ENCODE results near the gene NHSL2.

The NHSL2 gene

GRCh38 chrX:71989768-71990426 lies 79.3 kb downstream of the NHSL2 start:
- no peak for DNase-seq (ENCODE audit: low read depth in 1 of 2, low spot score in 1 of 2)

- DNase-seq (ENCODE audit: low read depth in 1 of 2, low spot score in 1 of 2): no peak
Observed at GRCh38 chrX:71990518-71990917, 79.9 kb downstream of the NHSL2 start.

GRCh38 chrX:71991164-71991563 lies 80.5 kb downstream of the NHSL2 start:
- DNase-seq (ENCODE audit: low read depth in 1 of 2, low spot score in 1 of 2): no peak

GRCh38 chrX:71992711-71993110 lies 82.1 kb downstream of the NHSL2 start:
- DNase-seq (ENCODE audit: low read depth in 1 of 2, low spot score in 1 of 2): peak in 1 of 2 donors; percentile 3

- no peak for DNase-seq (ENCODE audit: low read depth in 1 of 2, low spot score in 1 of 2)
Observed at GRCh38 chrX:71993371-71993770, 82.7 kb downstream of the NHSL2 start.

DNA sequence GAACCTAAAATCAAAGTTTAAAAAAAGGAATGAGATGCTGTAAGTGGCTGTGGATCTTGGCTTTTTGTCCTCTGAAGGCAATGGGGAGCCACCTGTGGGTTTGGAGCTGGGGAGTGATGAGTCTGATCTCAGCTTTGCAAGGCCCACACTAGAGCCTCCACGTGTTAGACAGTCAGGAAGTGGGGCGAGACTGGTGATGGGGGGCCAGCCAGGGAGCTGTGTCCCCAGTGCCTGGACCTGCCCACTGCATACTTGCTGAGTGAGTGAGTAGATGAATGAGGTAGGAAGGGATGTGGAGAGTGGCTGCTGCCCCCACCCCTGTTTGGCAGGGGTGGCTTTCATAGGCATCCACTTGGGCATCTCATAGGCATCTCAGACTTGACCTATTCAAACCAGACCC lies 84.0 kb downstream of the NHSL2 start:
- DNase-seq (ENCODE audit: low read depth in 1 of 2, low spot score in 1 of 2): no peak

DNA sequence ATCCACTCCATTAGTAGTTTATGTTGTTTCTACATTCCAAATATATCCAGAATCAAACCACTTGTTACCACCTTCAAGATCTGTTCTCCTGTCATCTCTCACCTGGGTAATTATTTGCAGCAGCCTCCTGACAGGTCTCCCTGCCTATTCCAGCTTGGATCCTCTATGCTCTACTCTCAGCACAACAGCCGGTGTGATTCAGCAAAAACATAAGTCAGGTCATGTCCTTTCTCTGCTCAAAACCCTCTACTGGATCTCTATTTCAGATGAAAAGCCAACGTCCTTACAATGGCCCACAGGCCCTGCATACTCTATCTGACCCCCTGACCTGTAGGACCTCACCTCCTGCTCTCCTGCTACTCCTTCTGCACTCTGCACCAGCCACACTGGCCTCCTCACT lies 84.5 kb downstream of the NHSL2 start:
- DNase-seq (ENCODE audit: low read depth in 1 of 2, low spot score in 1 of 2): no peak

DNA sequence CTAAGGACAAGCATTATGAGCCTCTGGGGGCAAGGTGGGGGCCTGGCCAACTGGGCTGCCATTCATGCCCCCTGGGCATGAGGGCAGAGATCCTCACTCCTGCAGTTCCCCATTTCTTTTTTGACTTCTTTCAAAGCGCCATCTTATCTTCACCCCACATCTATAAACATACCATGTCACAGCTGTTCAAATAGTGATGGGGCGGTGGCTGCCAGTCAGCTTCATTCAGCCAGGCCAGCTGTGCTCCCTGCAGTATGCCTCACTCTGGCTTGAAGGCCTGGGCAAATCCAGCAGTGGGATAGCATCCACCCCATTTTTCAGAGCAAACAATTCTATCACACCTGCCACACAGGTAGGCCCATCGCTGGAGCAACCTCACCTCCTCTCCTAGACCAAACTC lies 85.5 kb downstream of the NHSL2 start:
- DNase-seq (ENCODE audit: low read depth in 1 of 2, low spot score in 1 of 2): no peak

- DNase-seq (ENCODE audit: low read depth in 1 of 2, low spot score in 1 of 2): no peak
Observed at GRCh38 chrX:71996826-71997225, 86.2 kb downstream of the NHSL2 start.

DNA sequence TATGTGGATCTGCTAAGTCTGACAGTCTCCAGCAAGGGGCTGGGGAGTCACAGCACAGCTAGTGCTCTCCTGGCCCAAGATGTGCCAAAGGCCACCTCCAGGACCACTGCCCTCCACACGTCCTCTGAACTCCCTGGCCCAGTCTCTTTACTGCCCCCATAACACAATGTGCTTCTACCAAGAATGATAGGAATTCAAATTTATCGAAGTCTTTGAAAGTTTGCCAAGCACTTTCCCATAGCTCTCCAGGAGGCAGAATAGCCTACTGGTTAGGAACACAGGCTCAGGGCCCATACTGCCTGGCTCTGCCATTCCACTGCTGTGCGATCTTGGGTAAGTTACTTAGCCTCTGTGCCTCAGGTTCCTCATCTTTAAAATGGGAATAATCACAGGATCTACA lies 86.7 kb downstream of the NHSL2 start:
- no peak for DNase-seq (ENCODE audit: low read depth in 1 of 2, low spot score in 1 of 2)

- no peak for DNase-seq (ENCODE audit: low read depth in 1 of 2, low spot score in 1 of 2)
Observed at GRCh38 chrX:71998836-71999509, 88.3 kb downstream of the NHSL2 start.

GRCh38 chrX:71999535-71999934 lies 88.9 kb downstream of the NHSL2 start:
- DNase-seq (ENCODE audit: low read depth in 1 of 2, low spot score in 1 of 2): no peak

GRCh38 chrX:72001471-72001870 lies 90.8 kb downstream of the NHSL2 start:
- DNase-seq (ENCODE audit: low read depth in 1 of 2, low spot score in 1 of 2): no peak

DNA sequence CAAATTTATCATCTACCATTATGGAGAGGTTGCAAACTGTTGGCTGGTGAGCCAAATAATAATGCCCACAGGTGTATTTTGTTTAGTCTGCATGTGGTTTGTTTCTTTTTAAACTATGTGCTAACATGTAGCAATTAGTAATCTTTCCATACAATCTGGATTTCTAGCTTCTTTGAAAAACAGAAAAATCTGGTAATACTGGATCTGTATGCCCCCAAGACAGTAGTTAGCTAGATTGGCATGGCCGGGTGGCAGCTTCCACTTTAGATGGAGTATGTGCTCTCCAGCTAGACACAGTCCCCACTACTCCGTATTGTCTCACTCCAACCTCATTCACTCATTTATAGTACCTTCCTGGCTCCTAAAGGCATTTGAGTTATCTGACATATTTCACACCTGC lies 91.3 kb downstream of the NHSL2 start:
- no peak for DNase-seq (ENCODE audit: low read depth in 1 of 2, low spot score in 1 of 2)

- no peak for DNase-seq (ENCODE audit: low read depth in 1 of 2, low spot score in 1 of 2)
Observed at GRCh38 chrX:72002875-72003274, 92.2 kb downstream of the NHSL2 start.

DNA sequence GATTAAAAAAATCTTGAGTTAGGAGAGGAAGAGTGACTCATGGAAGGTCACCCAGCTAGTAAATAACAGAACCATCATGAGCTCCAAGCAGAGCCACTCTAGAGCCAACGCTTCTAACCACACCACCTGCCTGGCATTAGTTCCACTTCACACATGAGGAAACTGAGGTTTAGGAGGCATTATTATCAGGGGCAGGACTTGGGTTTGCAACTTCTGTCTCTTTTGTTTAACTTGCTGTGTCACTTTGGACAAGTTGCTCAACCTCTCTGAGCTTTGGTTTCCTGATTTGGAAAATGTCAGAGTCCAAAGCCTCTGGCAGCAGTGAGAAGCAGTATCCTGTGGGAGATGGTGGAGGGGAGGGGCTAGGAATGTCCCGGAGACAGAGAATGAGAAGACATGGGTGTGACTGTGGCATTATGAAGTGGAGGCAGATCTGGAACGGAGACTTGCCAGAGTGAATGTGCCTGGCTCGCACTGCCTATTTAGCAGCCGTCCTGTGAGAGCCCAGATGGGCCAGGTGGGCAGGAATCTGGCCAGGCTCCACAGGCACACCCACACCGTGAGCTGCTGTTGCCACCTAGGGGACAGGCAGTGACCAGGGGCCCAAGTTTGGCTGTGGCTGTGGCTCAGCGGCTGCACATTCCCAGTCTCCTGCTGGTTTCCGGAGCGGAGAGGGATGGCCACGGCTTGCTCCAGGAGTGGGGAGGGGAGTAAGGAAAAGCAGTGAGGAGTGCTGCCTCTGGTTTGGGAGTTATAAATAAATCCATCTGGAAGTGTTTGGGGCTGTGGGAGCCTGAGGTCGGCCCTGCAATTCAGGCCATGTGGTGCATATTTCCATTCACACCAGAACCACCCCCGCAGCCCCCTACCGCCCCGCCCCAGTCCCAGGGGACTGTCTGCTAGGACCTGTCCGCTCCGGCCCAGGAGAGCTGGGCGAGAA lies 93.4 kb downstream of the NHSL2 start:
- DNase-seq (ENCODE audit: low read depth in 1 of 2, low spot score in 1 of 2): no peak

DNA sequence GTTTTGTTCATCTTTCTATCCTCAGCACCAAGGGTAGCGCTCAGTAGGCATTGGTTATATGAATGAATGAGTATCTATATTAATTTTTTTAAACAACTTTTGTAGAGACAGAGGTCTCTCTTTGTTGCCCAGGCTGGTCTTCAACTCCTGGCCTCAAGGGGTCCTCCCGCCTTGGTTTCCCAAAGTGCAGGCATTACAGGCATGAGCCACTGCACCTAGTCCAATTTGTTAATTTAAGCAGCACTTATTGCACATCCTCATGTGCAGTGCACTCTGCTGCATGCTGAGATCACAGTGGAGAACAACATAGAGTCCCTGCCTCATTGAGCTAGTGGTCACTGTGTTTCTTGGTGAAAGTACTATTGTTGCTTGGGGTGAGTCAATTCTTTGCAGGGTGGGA lies 94.4 kb downstream of the NHSL2 start:
- no peak for DNase-seq (ENCODE audit: low read depth in 1 of 2, low spot score in 1 of 2)

DNA sequence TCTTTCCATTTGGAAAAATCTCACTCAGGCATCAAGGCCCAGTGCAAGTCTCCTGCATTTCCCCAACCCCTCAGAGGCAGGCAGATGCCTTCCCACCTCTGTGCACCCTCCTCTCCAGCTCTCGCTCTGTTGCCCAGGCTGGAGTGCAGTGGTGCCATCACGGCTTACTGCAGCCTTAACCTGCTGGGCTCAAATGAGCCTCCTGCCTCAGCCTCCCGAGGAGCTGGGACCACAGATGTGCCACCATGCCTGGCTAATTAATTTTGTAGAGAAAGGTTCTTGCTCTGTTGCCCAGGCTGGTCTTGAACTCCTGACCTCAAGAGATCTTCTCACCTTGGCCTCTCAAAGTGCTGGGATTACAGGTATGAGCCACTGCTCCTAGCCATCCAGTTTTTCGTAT lies 95.8 kb downstream of the NHSL2 start:
- no peak for DNase-seq (ENCODE audit: low read depth in 1 of 2, low spot score in 1 of 2)

- no peak for DNase-seq (ENCODE audit: low read depth in 1 of 2, low spot score in 1 of 2)
Observed at GRCh38 chrX:72009731-72010130, 99.1 kb downstream of the NHSL2 start.

- no peak for DNase-seq (ENCODE audit: low read depth in 1 of 2, low spot score in 1 of 2)
Observed at GRCh38 chrX:72011734-72012133, 101.1 kb downstream of the NHSL2 start.

GRCh38 chrX:72015383-72015782 lies 104.7 kb downstream of the NHSL2 start:
- no peak for DNase-seq (ENCODE audit: low read depth in 1 of 2, low spot score in 1 of 2)

Data from stimulated activated CD4-positive, alpha-beta T cell treated with anti-CD3 and anti-CD28 coated beads, Interleukin-15, amount 100 ng/mL, for 1 hour (primary cell).